Brain microvascular endothelial cell (primary cell): Measurements from ENCODE around the gene SDSL.

ENCODE experiments used
- DNase-seq: peaks from one replicate; pipeline ENCODE4 v3.0.0-alpha.2; 2020
- H3K27ac ChIP-seq: fragments of 250-450 bp; sonication (Bioruptor Pico); 2 replicates; pipeline ENCODE4 v1.5.1; 2020; ENCODE audit warnings: mild to moderate bottlenecking, moderate library complexity
- H3K27me3 ChIP-seq: fragments of 250-450 bp; sonication (Bioruptor Pico); replicated peaks from 2 replicates; pipeline ENCODE4 v1.5.1; 2020; ENCODE audit warnings: mild to moderate bottlenecking
- H3K36me3 ChIP-seq: fragments of 250-450 bp; sonication (Bioruptor Pico); replicated peaks from 2 replicates; pipeline ENCODE4 v1.5.1; 2020; ENCODE audit warnings: mild to moderate bottlenecking
- H3K4me3 ChIP-seq: 2 replicates; pipeline ENCODE4 v1.5.1; 2011; ENCODE audit warnings: low read depth, mild to moderate bottlenecking, control low read depth, low read length, moderate library complexity
- CTCF ChIP-seq: IDR thresholded peaks from 2 replicates; pipeline ENCODE4 v1.5.1; 2011; ENCODE audit warnings: low read depth, mild to moderate bottlenecking, moderate library complexity, low read length, control low read depth, inconsistent platforms; ENCODE audit errors: missing control alignments
- in situ Hi-C: cut with HindIII; loops from 2 replicates; pipeline ENCODE4 v1.10.0; 2017; ENCODE audit warnings: low sequenced_read_pairs, low pct_ligation_motif_present

Gene SDSL

GRCh38 chr12:113464452-113464775 is 42.2 kb downstream of the SDSL start:
- DNase-seq = no peak
- in situ Hi-C loops = no loop called here
- peaks cover 73% of the 10 kb centered on the region for H3K27me3 ChIP-seq
- H3K4me3 ChIP-seq = no peak overlapping the region
- H3K27ac ChIP-seq = no peak overlapping the region
- TF ChIP-seq CTCF = no peak
- no peaks in the 10 kb centered on the region for H3K36me3 ChIP-seq

- DNase-seq = no peak
- H3K27me3 ChIP-seq = peaks cover 79% of the 10 kb centered on the region
- TF ChIP-seq CTCF = no peak
- no peak overlapping the region for H3K27ac ChIP-seq
- no peaks in the 10 kb centered on the region for H3K36me3 ChIP-seq
- in situ Hi-C loops = no loop called here
- H3K4me3 ChIP-seq = no peak overlapping the region
Observed at GRCh38 chr12:113464852-113465719, 42.9 kb downstream of the SDSL start.

GRCh38 chr12:113465808-113466453 is 43.8 kb downstream of the SDSL start:
- peaks cover 86% of the 10 kb centered on the region for H3K27me3 ChIP-seq
- in situ Hi-C loops = no loop called here
- H3K36me3 ChIP-seq = no peaks in the 10 kb centered on the region
- TF ChIP-seq CTCF = no peak
- H3K4me3 ChIP-seq = no peak overlapping the region
- H3K27ac ChIP-seq = no peak overlapping the region
- DNase-seq = no peak

- H3K4me3 ChIP-seq = no peak overlapping the region
- no peak overlapping the region for H3K27ac ChIP-seq
- in situ Hi-C loops = no loop called here
- no peaks in the 10 kb centered on the region for H3K36me3 ChIP-seq
- peaks cover 90% of the 10 kb centered on the region for H3K27me3 ChIP-seq
- TF ChIP-seq CTCF = no peak
- DNase-seq = no peak
Observed at GRCh38 chr12:113466454-113467141, 44.4 kb downstream of the SDSL start.

- no peak for TF ChIP-seq CTCF
- Histone ChIP-seq H3K27me3 (peaks cover 96% of the 10 kb centered on the region), H3K36me3 (no peaks in the 10 kb centered on the region), H3K4me3 (peak overlapping the region; percentile 22), H3K27ac (no peak overlapping the region)
- in situ Hi-C loops = no loop called here
- DNase-seq = no peak
Observed at GRCh38 chr12:113467142-113467501, 44.9 kb downstream of the SDSL start.
